ENCODE results near the gene NTHL1. TPM values are rescaled to one million over a fixed set of nuclear protein-coding genes. Genes with fewer than 3 reads are reported as not detected.

Gene NTHL1
- total and polyA plus RNA-seq, 2 of the 13 experiments (the other 11 are each of a cell fraction or from before 2014, with no cell fraction given): 47.5 to 64.9 TPM

DNA sequence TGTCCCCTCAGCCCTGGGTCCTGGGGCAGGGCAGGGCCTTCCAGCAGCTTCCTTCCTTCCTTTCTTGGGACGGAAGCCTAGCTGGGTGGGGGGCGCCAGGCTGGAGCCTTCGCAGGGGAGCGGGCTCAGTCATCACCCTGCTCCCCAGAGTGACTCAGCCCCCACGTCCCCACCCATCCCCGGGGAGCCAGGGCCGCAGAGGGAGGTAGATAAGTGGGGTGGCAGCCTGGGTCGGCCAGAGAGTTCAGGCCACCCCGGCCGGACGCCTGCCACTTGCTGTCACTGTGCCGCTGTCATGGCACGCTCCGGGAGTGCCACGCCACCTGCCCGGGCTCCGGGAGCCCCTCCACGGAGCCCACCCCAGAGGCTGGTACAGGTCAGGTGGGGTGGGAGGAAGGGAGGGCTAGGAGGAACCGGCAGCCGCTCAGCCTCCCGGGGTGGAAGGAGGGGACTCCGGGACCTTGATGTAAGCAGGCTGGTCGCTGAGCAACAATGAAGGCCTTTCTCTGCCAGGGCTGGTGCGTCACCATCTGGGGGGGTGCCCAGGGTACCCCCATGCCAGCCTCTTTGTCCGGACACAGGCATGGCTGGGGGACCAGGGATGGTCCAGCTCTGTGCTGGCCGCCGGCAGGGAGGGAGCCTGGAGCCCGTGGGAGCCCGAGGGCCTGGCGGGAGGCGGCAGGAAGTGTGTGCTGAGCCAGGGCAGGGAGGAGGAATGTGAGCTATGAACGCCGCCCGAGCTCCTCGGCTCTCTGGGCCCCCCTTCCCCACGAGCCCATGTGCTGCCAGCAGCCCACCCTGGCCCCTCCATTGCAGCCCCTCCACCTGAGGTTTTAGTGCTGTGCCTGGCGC, 14.4 kb downstream of the NTHL1 start (continued):
- no peak for TF ChIP-seq CBX5 (CRISPR knock-in tag; IDR thresholded peaks at IDR 0.05; ENCODE audit: borderline replicate concordance)
- no peak for TF ChIP-seq FOXK2 (IDR thresholded peaks at IDR 0.05)
- no peak for TF ChIP-seq ZNF709 (CRISPR knock-in tag; IDR thresholded peaks at IDR 0.05)
- TF ChIP-seq ZNF816 (CRISPR knock-in tag; IDR thresholded peaks at IDR 0.05; ENCODE audit: borderline replicate concordance): no peak
- no peak for TF ChIP-seq LCORL (IDR thresholded peaks at IDR 0.05)
- peak; percentile 51; the same call in 1 of the 2 replicates for TF ChIP-seq LCORL (CRISPR knock-in tag; IDR thresholded peaks at IDR 0.05)
- TF ChIP-seq ZNF777 (CRISPR knock-in tag; IDR thresholded peaks at IDR 0.05): no peak
- no peak for TF ChIP-seq MAZ (IDR thresholded peaks at IDR 0.05; ENCODE audit: borderline replicate concordance, low read depth, low read length)
- no peak for TF ChIP-seq MAZ (CRISPR knock-in tag; IDR thresholded peaks at IDR 0.05; ENCODE audit: low read depth)
- TF ChIP-seq, protein P1, sequence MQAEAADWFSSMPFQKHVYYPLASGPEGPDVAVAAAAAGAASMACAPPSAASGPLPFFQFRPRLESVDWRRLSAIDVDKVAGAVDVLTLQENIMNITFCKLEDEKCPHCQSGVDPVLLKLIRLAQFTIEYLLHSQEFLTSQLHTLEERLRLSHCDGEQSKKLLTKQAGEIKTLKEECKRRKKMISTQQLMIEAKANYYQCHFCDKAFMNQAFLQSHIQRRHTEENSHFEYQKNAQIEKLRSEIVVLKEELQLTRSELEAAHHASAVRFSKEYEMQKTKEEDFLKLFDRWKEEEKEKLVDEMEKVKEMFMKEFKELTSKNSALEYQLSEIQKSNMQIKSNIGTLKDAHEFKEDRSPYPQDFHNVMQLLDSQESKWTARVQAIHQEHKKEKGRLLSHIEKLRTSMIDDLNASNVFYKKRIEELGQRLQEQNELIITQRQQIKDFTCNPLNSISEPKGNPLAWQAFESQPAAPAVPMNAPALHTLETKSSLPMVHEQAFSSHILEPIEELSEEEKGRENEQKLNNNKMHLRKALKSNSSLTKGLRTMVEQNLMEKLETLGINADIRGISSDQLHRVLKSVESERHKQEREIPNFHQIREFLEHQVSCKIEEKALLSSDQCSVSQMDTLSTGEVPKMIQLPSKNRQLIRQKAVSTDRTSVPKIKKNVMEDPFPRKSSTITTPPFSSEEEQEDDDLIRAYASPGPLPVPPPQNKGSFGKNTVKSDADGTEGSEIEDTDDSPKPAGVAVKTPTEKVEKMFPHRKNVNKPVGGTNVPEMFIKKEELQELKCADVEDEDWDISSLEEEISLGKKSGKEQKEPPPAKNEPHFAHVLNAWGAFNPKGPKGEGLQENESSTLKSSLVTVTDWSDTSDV (CRISPR knock-in tag; IDR thresholded peaks at IDR 0.05): no peak
- TF ChIP-seq ZNF263 (CRISPR knock-in tag; IDR thresholded peaks at IDR 0.05): peak; percentile 44; the same call in 1 of the 2 replicates
- TF ChIP-seq SSRP1 (CRISPR knock-in tag; IDR thresholded peaks at IDR 0.05): no peak
- TF ChIP-seq, protein P2, sequence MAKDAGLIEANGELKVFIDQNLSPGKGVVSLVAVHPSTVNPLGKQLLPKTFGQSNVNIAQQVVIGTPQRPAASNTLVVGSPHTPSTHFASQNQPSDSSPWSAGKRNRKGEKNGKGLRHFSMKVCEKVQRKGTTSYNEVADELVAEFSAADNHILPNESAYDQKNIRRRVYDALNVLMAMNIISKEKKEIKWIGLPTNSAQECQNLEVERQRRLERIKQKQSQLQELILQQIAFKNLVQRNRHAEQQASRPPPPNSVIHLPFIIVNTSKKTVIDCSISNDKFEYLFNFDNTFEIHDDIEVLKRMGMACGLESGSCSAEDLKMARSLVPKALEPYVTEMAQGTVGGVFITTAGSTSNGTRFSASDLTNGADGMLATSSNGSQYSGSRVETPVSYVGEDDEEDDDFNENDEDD (CRISPR knock-in tag; IDR thresholded peaks at IDR 0.05; ENCODE audit: borderline replicate concordance): peak; percentile 73; the same call in 1 of the 2 replicates
- TF ChIP-seq MAFG (CRISPR knock-in tag; IDR thresholded peaks at IDR 0.05): no peak
- peak; percentile 74 for TF ChIP-seq GABPB1 (CRISPR knock-in tag; IDR thresholded peaks at IDR 0.05)
- no peak for TF ChIP-seq ZNF432 (CRISPR knock-in tag; IDR thresholded peaks at IDR 0.05; ENCODE audit: borderline replicate concordance)
- TF ChIP-seq ZNF382 (CRISPR knock-in tag; IDR thresholded peaks at IDR 0.05; ENCODE audit: borderline replicate concordance): no peak
- no peak for TF ChIP-seq CHD2 (IDR thresholded peaks at IDR 0.05; ENCODE audit: low read depth, low read length)
- TF ChIP-seq ZMYM3 (CRISPR knock-in tag; IDR thresholded peaks at IDR 0.05): no peak
- TF ChIP-seq ZMAT3 (CRISPR knock-in tag; conservative IDR thresholded peaks at IDR 0.05): 0 out of 2 replicates have a peak, but pooled peaks have one; percentile 46
- TF ChIP-seq GLI4 (CRISPR knock-in tag; IDR thresholded peaks at IDR 0.05; ENCODE audit: borderline replicate concordance): no peak
- TF ChIP-seq RBFOX2 (IDR thresholded peaks at IDR 0.05; ENCODE audit: low read depth, low read length): peak; percentile 1; the same call in 1 of the 2 replicates
- TF ChIP-seq, protein P3, sequence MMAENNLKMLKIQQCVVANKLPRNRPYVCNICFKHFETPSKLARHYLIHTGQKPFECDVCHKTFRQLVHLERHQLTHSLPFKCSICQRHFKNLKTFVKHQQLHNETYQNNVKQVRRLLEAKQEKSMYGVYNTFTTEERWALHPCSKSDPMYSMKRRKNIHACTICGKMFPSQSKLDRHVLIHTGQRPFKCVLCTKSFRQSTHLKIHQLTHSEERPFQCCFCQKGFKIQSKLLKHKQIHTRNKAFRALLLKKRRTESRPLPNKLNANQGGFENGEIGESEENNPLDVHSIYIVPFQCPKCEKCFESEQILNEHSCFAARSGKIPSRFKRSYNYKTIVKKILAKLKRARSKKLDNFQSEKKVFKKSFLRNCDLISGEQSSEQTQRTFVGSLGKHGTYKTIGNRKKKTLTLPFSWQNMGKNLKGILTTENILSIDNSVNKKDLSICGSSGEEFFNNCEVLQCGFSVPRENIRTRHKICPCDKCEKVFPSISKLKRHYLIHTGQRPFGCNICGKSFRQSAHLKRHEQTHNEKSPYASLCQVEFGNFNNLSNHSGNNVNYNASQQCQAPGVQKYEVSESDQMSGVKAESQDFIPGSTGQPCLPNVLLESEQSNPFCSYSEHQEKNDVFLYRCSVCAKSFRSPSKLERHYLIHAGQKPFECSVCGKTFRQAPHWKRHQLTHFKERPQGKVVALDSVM (CRISPR knock-in tag; IDR thresholded peaks at IDR 0.05): no peak
